GM23338 (cell line): ENCODE measurements around the gene MR1. TPM values are rescaled to one million over a fixed set of nuclear protein-coding genes. Genes with fewer than 3 reads are reported as not detected.
A peak's percentile ranks its signal among the peaks of the same experiment; 100 is the strongest.

Experiments
- ATAC-seq: fragments of 200-7000 bp; cut with Tn5 transposase; 3 replicates; pipeline ENCODE4 v1.9.1; 2020
- DNase-seq: peaks from one replicate; pipeline ENCODE4 v3.0.0-alpha.2; 2015; ENCODE audit warnings: low spot score
- H2AFZ ChIP-seq: fragments of 200-600 bp; sonication (generic); 2 replicates; pipeline ENCODE4 v1.8.0; 2016; ENCODE audit warnings: antibody characterized with exemption, mild to moderate bottlenecking, moderate library complexity
- H3F3A ChIP-seq: fragments of 200-600 bp; sonication (generic); replicated peaks from 2 replicates; pipeline ENCODE4 v1.8.0; 2017; ENCODE audit warnings: antibody characterized with exemption, mixed run types, low read depth
- H3K27ac ChIP-seq: fragments of 200-600 bp; sonication (generic); 2 replicates; pipeline ENCODE4 v1.6.1; 2016; ENCODE audit warnings: low read depth
- H3K27me3 ChIP-seq: fragments of 200-600 bp; sonication (generic); 2 replicates; pipeline ENCODE4 v1.8.0; 2016; ENCODE audit warnings: mild to moderate bottlenecking, mixed run types, moderate library complexity; ENCODE audit not compliant: insufficient read depth
- H3K36me3 ChIP-seq: fragments of 200-600 bp; sonication (generic); 2 replicates; pipeline ENCODE4 v1.8.0; 2016; ENCODE audit warnings: mild to moderate bottlenecking; ENCODE audit not compliant: insufficient read depth
- H3K4me1 ChIP-seq: fragments of 200-600 bp; sonication (generic); 2 replicates; pipeline ENCODE4 v1.8.0; 2016; ENCODE audit warnings: mild to moderate bottlenecking, moderate library complexity; ENCODE audit not compliant: insufficient read depth
- H3K4me2 ChIP-seq: fragments of 200-600 bp; sonication (generic); 2 replicates; pipeline ENCODE4 v1.7.1; 2017; ENCODE audit warnings: mixed run types
- H3K4me3 ChIP-seq: fragments of 200-600 bp; sonication (generic); 2 replicates; pipeline ENCODE4 v1.6.1; 2016; ENCODE audit warnings: mixed run types
- H3K79me2 ChIP-seq: fragments of 200-600 bp; sonication (generic); replicated peaks from 2 replicates; pipeline ENCODE4 v1.8.0; 2017; ENCODE audit warnings: mild to moderate bottlenecking; ENCODE audit not compliant: insufficient read depth
- H3K9me2 ChIP-seq: fragments of 200-600 bp; sonication (generic); 2 replicates; pipeline ENCODE4 v1.8.0; 2017; ENCODE audit not compliant: insufficient read depth
- H4K20me1 ChIP-seq: fragments of 200-600 bp; sonication (generic); replicated peaks from 2 replicates; pipeline ENCODE4 v1.8.0; 2017; ENCODE audit warnings: mild to moderate bottlenecking; ENCODE audit not compliant: insufficient read depth
- H3K27ac Mint-ChIP-seq: 2 replicates; pipeline ENCODE4 v1.8.0; 2020; ENCODE audit warnings: inconsistent platforms, mild to moderate bottlenecking, moderate library complexity, mixed read lengths
- H3K27me3 Mint-ChIP-seq: 3 replicates; pipeline ENCODE4 v1.8.0; 2022; ENCODE audit warnings: low read depth, mild to moderate bottlenecking, moderate library complexity, mixed read lengths, inconsistent platforms; ENCODE audit not compliant: insufficient read depth, poor library complexity
- H3K36me3 Mint-ChIP-seq: 3 replicates; pipeline ENCODE4 v1.8.0; 2021; ENCODE audit warnings: low read depth, mild to moderate bottlenecking, inconsistent platforms, moderate library complexity, mixed read lengths
- H3K4me1 Mint-ChIP-seq: 3 replicates; pipeline ENCODE4 v1.8.0; 2020; ENCODE audit warnings: mild to moderate bottlenecking, inconsistent platforms, mixed read lengths
- H3K4me3 Mint-ChIP-seq: 3 replicates; pipeline ENCODE4 v1.8.0; 2021; ENCODE audit warnings: moderate library complexity, mild to moderate bottlenecking, inconsistent platforms, mixed read lengths
- H3K9me3 Mint-ChIP-seq: 3 replicates; pipeline ENCODE4 v1.8.0; 2020; ENCODE audit warnings: moderate library complexity, mild to moderate bottlenecking, inconsistent platforms, mixed read lengths
- CREB1 ChIP-seq: fragments of 250-450 bp; sonication (Bioruptor Pico); IDR thresholded peaks from 2 replicates; pipeline ENCODE4 v1.5.0; 2020; ENCODE audit warnings: low read depth, mild to moderate bottlenecking, moderate library complexity
- EZH2 ChIP-seq: fragments of 200-600 bp; sonication (generic); IDR thresholded peaks from one replicate; pipeline ENCODE4 v1.8.0; 2017; ENCODE audit warnings: antibody characterized with exemption, mild to moderate bottlenecking, low read depth; ENCODE audit not compliant: unreplicated experiment
- EZH2phosphoT487 ChIP-seq: fragments of 200-600 bp; sonication (generic); IDR thresholded peaks from one replicate; pipeline ENCODE4 v1.8.1; 2018; ENCODE audit warnings: antibody characterized with exemption; ENCODE audit not compliant: unreplicated experiment
- NANOG ChIP-seq: IDR thresholded peaks from 2 replicates; pipeline ENCODE4 v1.6.1; 2016; ENCODE audit warnings: antibody characterized with exemption, borderline replicate concordance
- POLR2AphosphoS5 ChIP-seq: IDR thresholded peaks from 2 replicates; pipeline ENCODE4 v1.6.1; 2016; ENCODE audit warnings: antibody characterized with exemption, low read depth
- STAT1 ChIP-seq: IDR thresholded peaks from one replicate; pipeline ENCODE4 v1.6.1; 2016; ENCODE audit warnings: antibody characterized with exemption; ENCODE audit not compliant: unreplicated experiment
- ZNF114 ChIP-seq: fragments of 250-450 bp; sonication (Bioruptor Pico); IDR thresholded peaks from 2 replicates; pipeline ENCODE4 v1.5.0; 2020; ENCODE audit warnings: mild to moderate bottlenecking, moderate library complexity
- polyA plus RNA-seq: library from polyadenylated mRNA; unstranded; fragments of >200 nt; fragmentation: Nextera tagmentation; extraction: Ambion mirVana; gene quantifications from 2 replicates; pipeline ENCODE4 v1.2.1, GENCODE V29; 2016
- total RNA-seq: library from RNA; depleted of rRNA; stranded (reverse); fragments of >200 nt; shearing (Covaris generic); gene quantifications from 2 replicates; pipeline ENCODE4 v1.2.3, GENCODE V29; 2014
- TF ChIP-seq, protein P1 (sequence below): IDR thresholded peaks from one replicate; pipeline ENCODE4 v1.6.1; 2018; ENCODE audit warnings: antibody characterized with exemption; ENCODE audit not compliant: unreplicated experiment
- TF ChIP-seq, protein P2 (sequence below), 2 experiments: fragments of 200-600 bp in 1 of 2; sonication (generic) in 1 of 2; conservative IDR thresholded peaks; 2 replicates each; pipeline versions ENCODE4 v1.5.1 to v1.6.1; 2016 to 2017; ENCODE audit warnings: antibody characterized with exemption in 2 of 2, low read depth in 2 of 2, mild to moderate bottlenecking in 2 of 2, moderate library complexity in 1 of 2
- TF ChIP-seq, protein P3 (sequence below): IDR thresholded peaks from 2 replicates; pipeline ENCODE4 v1.6.1; 2016; ENCODE audit warnings: antibody characterized with exemption

Gene MR1
- total and polyA plus RNA-seq, 2 experiments from 2014 or later = 0.18 TPM; not detected in 1

DNA sequence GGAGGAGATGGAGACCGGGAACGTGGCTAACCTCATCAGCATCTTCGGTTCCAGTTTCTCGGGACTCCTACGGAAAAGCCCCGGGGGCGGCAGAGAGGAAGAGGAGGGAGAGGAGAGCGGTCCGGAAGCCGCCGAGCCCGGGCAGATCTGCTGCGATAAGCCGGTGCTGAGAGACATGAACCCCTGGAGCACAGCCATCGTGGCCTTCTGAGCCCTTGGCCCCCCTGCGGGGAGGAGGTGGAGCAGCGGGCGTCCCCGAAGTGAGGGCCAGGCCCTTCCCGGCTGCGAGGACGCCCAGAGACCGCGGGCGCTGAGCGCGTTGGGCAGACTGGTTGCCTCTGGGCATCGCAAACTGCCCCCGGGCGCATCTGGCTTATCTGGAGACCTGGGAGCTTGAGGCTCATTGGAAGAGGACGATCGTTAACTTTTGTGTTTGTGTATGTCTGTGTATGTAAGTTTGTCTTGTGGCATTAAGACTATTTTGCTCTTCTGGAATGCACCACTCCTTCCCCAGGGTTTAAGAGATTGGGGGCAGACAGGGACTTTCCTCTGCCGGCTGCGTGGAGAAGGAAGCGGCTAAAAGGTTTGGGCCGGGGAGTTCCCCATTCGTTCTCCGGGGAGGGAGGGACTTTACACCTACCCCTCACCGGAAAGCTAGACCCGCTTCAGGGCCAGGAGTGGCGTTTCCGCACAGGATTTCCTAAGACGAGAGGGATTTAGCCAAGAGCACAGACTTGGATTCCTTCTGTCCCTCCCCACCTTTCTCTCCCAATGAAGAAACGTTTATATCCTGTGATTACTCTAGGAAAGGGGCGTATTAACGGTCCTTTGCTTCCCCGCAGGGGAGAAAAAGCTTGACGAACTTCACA is 56.1 kb downstream of the MR1 start:
- Histone ChIP-seq H3K79me2 (peaks cover 30% of the 10 kb centered on the region), H3K27ac (no peak overlapping the region), H3F3A (peaks cover 4% of the 10 kb centered on the region; the same call in 1 of the 2 replicates), H3K36me3 (no peaks in the 10 kb centered on the region), H4K20me1 (peaks cover 26% of the 10 kb centered on the region), H3K4me1 (peaks cover 26% of the 10 kb centered on the region), H3K9me2 (no peaks in the 10 kb centered on the region), H2AFZ (no peak overlapping the region), H3K27me3 (peaks cover 86% of the 10 kb centered on the region), H3K4me2 (peak overlapping the region; percentile 87), H3K4me3 (peak overlapping the region; percentile 74)
- Mint-ChIP-seq H3K4me1 (peaks cover 28% of the 10 kb centered on the region), H3K9me3 (no peaks in the 10 kb centered on the region; the same call in 2 of the 3 replicates), H3K4me3 (peak overlapping the region; percentile 95), H3K27ac (no peak overlapping the region), H3K36me3 (peaks cover 21% of the 10 kb centered on the region), H3K27me3 (peaks cover 25% of the 10 kb centered on the region)
- peak; percentile 71 for DNase-seq
- peak; percentile 20 for ATAC-seq
- no peak for TF ChIP-seq CREB1 (CRISPR knock-in tag)
- TF ChIP-seq, protein P1, sequence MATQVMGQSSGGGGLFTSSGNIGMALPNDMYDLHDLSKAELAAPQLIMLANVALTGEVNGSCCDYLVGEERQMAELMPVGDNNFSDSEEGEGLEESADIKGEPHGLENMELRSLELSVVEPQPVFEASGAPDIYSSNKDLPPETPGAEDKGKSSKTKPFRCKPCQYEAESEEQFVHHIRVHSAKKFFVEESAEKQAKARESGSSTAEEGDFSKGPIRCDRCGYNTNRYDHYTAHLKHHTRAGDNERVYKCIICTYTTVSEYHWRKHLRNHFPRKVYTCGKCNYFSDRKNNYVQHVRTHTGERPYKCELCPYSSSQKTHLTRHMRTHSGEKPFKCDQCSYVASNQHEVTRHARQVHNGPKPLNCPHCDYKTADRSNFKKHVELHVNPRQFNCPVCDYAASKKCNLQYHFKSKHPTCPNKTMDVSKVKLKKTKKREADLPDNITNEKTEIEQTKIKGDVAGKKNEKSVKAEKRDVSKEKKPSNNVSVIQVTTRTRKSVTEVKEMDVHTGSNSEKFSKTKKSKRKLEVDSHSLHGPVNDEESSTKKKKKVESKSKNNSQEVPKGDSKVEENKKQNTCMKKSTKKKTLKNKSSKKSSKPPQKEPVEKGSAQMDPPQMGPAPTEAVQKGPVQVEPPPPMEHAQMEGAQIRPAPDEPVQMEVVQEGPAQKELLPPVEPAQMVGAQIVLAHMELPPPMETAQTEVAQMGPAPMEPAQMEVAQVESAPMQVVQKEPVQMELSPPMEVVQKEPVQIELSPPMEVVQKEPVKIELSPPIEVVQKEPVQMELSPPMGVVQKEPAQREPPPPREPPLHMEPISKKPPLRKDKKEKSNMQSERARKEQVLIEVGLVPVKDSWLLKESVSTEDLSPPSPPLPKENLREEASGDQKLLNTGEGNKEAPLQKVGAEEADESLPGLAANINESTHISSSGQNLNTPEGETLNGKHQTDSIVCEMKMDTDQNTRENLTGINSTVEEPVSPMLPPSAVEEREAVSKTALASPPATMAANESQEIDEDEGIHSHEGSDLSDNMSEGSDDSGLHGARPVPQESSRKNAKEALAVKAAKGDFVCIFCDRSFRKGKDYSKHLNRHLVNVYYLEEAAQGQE = no peak
- TF ChIP-seq NANOG = no peak
- no peak for TF ChIP-seq ZNF114
- no peak for TF ChIP-seq STAT1
- TF ChIP-seq EZH2phosphoT487 = no peak
- TF ChIP-seq, protein P2, sequence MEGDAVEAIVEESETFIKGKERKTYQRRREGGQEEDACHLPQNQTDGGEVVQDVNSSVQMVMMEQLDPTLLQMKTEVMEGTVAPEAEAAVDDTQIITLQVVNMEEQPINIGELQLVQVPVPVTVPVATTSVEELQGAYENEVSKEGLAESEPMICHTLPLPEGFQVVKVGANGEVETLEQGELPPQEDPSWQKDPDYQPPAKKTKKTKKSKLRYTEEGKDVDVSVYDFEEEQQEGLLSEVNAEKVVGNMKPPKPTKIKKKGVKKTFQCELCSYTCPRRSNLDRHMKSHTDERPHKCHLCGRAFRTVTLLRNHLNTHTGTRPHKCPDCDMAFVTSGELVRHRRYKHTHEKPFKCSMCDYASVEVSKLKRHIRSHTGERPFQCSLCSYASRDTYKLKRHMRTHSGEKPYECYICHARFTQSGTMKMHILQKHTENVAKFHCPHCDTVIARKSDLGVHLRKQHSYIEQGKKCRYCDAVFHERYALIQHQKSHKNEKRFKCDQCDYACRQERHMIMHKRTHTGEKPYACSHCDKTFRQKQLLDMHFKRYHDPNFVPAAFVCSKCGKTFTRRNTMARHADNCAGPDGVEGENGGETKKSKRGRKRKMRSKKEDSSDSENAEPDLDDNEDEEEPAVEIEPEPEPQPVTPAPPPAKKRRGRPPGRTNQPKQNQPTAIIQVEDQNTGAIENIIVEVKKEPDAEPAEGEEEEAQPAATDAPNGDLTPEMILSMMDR (conservative IDR thresholded peaks at IDR 0.05; ENCODE audit: low read depth in 2 of 2) = no peak
- TF ChIP-seq, protein P3, sequence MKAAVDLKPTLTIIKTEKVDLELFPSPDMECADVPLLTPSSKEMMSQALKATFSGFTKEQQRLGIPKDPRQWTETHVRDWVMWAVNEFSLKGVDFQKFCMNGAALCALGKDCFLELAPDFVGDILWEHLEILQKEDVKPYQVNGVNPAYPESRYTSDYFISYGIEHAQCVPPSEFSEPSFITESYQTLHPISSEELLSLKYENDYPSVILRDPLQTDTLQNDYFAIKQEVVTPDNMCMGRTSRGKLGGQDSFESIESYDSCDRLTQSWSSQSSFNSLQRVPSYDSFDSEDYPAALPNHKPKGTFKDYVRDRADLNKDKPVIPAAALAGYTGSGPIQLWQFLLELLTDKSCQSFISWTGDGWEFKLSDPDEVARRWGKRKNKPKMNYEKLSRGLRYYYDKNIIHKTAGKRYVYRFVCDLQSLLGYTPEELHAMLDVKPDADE = no peak
- no peak for TF ChIP-seq EZH2
- TF ChIP-seq POLR2AphosphoS5 = no peak
